GM12878 (cell line): ENCODE data around the gene PROCA1. TPM values are rescaled to one million over a fixed set of nuclear protein-coding genes. Genes with fewer than 3 reads are reported as not detected.

ENCODE experiments used
- BRCA1 ChIP-seq: IDR thresholded peaks from 2 replicates; pipeline ENCODE4 v1.6.1; 2011; ENCODE audit warnings: low read depth, low read length, improper control_type of control experiment
- CBFB ChIP-seq: IDR thresholded peaks from 2 replicates; pipeline ENCODE4 v1.6.1; 2016; ENCODE audit warnings: antibody characterized with exemption, low read depth
- FOXM1 ChIP-seq: IDR thresholded peaks from 2 replicates; pipeline ENCODE4 v1.6.1; 2012; ENCODE audit warnings: low read depth, mild to moderate bottlenecking, inconsistent platforms, low read length, moderate library complexity
- IKZF2 ChIP-seq, 2 experiments: fragments of 450-650 bp; IDR thresholded peaks; 2 replicates each; pipeline ENCODE4 v1.6.1; 2017; ENCODE audit warnings: mild to moderate bottlenecking in 2 of 2, moderate library complexity in 2 of 2
- NKRF ChIP-seq: fragments of 450-650 bp; conservative IDR thresholded peaks from 2 replicates; pipeline ENCODE4 v1.6.1; 2017; ENCODE audit warnings: mild to moderate bottlenecking, moderate library complexity
- NR2C2 ChIP-seq: IDR thresholded peaks from 2 replicates; pipeline ENCODE4 v1.6.1; 2011; ENCODE audit warnings: borderline replicate concordance, low read depth; ENCODE audit not compliant: control insufficient read depth, insufficient read length
- PKNOX1 ChIP-seq: fragments of 450-650 bp; IDR thresholded peaks from 2 replicates; pipeline ENCODE4 v1.6.1; 2016; ENCODE audit warnings: mild to moderate bottlenecking
- POLR2A ChIP-seq: IDR thresholded peaks from 2 replicates; pipeline ENCODE4 v1.6.1; 2011; ENCODE audit warnings: low read depth, mild to moderate bottlenecking, low read length
- RBBP5 ChIP-seq: fragments of 200-600 bp; sonication (generic); conservative IDR thresholded peaks from 2 replicates; pipeline ENCODE4 v1.6.1; 2016
- RELA ChIP-seq: fragments of 450-650 bp; IDR thresholded peaks from 2 replicates; pipeline ENCODE4 v1.8.0; 2014; ENCODE audit warnings: borderline replicate concordance; ENCODE audit not compliant: partially characterized antibody
- SMARCA5 ChIP-seq: fragments of 450-650 bp; IDR thresholded peaks from 2 replicates; pipeline ENCODE4 v1.6.1; 2017; ENCODE audit warnings: mild to moderate bottlenecking
- WRNIP1 ChIP-seq: IDR thresholded peaks from 2 replicates; pipeline ENCODE4 v1.6.1; 2011; ENCODE audit warnings: low read depth, low read length, improper control_type of control experiment, borderline replicate concordance
- polyA plus RNA-seq, 11 experiments: library from polyadenylated mRNA; depleted of rRNA in 4 of 11; unstranded in 6 of 11; stranded (reverse) in 5 of 11; fragments of >200 nt; fragmentation: Nextera tagmentation in 4 of 11; fragmentation: Illumina TruSeq in 1 of 11; extraction: Ambion mirVana in 4 of 11; extraction: Trizol in 1 of 11; gene quantifications; 1 replicate in 1 of 11; 2 replicates in 10 of 11; pipeline versions ENCODE4 v1.2.1 to v1.2.3, GENCODE V29; 2011 to 2016; ENCODE audit warnings: inconsistent platforms in 2 of 11, missing spikeins in 2 of 11, low read depth in 1 of 11
- total RNA-seq, 4 experiments: library from RNA; depleted of rRNA in 3 of 4; stranded (reverse); fragments of >200 nt in 3 of 4; fragmentation: Illumina TruSeq in 1 of 4; extraction: Trizol in 1 of 4; gene quantifications; 2 replicates each; pipeline versions ENCODE4 v1.2.1 to v1.2.3, GENCODE V29; 2013 to 2021

PROCA1 gene
- total and polyA plus RNA-seq, 10 of the 15 experiments (the other 5 are each of a cell fraction or from before 2014, with no cell fraction given) = 0.35 to 4.8 (median 1.4) TPM

- no peak for TF ChIP-seq PKNOX1
- TF ChIP-seq RELA = no peak
- TF ChIP-seq IKZF2 (IDR thresholded peaks at IDR 0.05) = no peak
- 0 out of 2 replicates have a peak, but pooled peaks have one; percentile 10 for TF ChIP-seq NKRF
- peak; percentile 7; the same call in 1 of the 2 replicates for TF ChIP-seq POLR2A
- TF ChIP-seq CBFB = 0 out of 2 replicates have a peak, but pooled peaks have one; percentile 2
- no peak for TF ChIP-seq FOXM1
- no peak for TF ChIP-seq NR2C2
- no peak for TF ChIP-seq RBBP5
- TF ChIP-seq WRNIP1 = no peak
- no peak for TF ChIP-seq BRCA1
- TF ChIP-seq SMARCA5 = 0 out of 2 replicates have a peak, but pooled peaks have one; percentile 33
Observed at GRCh38 chr17:28711723-28712031, at the start of gene PROCA1 (continued).
